GM18498 (cell line): ENCODE data around the gene TMEM169.

Source experiments
- ATAC-seq: cut with Tn5 transposase; IDR thresholded peaks from one replicate; pipeline ENCODE4 v1.9.1; 2021; ENCODE audit warnings: mild to moderate bottlenecking, moderate library complexity; ENCODE audit not compliant: unreplicated experiment

Gene TMEM169

DNA sequence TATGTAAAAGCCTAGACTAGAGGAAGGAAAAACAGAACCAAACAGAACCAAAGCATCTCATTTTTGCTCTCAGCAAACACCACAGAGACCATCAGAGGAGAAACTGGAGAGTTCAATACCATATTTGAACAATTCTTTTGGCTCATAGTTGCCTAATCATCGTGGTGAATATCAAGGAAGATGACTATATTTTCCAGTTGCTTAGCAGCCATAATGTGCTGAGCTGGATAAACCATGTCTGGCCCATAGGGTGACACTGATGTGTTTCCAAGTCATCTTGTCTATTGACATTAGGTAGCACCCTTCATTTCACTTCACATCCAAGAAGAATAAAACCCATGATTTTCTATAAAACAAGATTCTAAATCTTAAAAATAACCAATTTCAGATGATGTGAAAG lies 21.5 kb downstream of the TMEM169 start:
- no peak for ATAC-seq

DNA sequence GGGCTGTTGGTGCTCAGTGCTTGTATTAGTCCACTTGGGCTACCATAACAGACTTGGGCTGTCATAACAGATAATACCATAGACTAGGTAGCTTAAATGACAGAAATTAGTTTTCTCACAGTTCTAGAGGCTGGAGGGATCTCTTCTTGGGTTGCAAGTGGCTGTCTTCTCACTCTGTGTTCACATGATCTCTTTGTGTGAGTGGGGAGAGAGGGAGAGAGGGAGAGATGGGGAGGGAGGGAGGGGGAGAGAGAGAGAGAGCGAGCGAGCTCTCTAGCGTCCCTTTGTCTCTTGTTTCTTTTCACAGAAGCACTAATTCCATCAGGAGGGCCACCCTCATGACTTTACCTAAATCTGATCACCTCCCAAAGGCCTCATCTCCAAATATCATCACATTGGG lies 23.0 kb downstream of the TMEM169 start:
- ATAC-seq: no peak

DNA sequence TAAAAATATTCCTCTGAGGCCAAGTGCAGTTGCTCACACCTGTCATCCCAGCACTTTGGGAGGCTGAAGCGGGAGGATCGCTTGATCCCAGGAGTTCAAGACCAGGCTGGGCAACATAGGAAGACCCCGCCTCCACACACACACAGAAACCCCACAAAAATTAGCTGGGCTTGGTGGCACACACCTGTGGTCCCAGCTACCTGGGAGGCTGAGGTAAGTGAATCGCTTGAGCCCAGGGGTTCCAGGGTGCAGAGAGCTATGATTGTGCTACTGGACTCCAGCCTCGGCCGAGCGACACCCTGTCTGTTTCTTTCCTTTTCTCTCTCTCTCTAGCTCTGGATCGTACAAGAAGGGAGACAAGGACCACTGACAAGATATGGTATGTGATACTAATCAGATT lies 25.6 kb downstream of the TMEM169 start:
- no peak for ATAC-seq

- no peak for ATAC-seq
Observed at GRCh38 chr2:216107760-216108159, 26.0 kb downstream of the TMEM169 start.

DNA sequence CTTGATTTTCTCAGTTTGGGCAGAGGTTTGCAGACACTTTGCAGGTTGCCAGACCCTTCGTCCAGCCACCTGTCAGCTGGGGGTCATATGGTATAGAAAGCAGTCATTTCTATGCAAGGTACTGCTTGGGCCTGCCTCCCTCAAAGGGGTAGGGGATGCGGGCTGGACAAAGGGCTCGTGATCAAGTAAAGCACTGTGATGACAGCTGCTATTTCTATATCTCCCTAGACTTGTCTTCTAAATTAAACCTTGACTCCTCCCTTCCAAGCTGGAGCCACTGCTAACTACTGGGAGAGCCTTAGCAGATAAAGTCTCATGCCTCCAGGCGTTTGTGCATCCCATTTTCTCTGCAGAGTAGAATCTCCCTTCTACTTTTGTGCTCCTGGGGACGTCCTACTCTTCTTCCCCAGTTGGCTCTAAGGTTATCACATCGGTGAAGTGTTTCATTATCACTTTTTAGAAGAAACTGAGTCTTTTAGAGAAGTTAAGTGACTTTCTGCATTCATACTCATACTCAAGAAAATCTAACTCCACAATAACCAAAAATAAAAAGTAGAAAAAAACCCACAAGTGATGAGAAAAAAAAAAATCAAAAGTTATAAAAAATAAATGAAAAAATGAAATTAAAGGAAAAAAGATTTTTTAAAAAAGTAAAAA lies 26.7 kb downstream of the TMEM169 start:
- ATAC-seq: no peak

DNA sequence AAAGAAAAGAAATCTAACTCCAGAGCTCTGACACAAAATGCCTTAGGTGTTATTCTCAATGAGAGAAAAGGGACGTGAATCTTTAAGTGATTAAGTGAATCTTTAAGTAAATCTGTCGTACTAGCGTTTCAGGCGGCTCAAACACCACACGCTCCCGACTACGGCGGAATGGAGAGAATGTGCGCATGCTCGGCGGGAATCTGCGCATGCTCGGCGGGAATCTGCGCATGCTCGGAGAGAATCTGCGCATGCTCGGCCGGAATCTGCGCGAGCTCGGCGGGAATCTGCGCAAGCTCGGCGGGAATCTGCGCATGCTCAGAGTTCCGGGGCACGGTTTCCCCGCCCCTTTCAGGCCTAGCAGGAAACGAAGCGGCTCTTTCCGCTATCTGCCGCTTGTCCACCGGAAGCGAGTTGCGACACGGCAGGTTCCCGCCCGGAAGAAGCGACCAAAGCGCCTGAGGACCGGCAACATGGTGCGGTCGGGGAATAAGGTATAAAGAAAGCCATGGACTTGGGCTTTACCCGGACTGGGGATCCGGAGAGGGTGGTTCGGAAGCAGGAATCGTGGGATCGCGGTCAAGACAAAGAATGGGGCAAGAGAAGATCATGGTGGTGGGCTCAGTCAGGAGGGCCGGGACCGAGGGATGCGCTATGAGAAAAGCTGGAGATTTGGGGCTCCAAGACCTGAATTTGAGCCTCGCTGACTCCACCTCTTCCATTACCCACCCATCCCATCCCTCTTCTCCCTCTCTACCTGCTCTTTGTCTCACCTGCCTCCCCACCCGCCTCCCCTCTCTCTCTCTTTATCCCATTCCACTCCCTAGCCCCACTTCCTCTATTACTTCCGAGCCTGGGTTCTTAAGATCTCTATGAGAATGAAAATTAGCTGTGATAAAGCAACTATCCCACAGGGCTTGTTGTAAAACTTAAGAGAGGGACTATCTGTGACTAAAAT lies 27.5 kb downstream of the TMEM169 start, which contains the start of gene XRCC5:
TSS of gene XRCC5 (plus strand) at position 382 of the 955 bp plus-strand sequence. CDS start at position 471, 89 bp downstream.
- ATAC-seq: peak; percentile 57

DNA sequence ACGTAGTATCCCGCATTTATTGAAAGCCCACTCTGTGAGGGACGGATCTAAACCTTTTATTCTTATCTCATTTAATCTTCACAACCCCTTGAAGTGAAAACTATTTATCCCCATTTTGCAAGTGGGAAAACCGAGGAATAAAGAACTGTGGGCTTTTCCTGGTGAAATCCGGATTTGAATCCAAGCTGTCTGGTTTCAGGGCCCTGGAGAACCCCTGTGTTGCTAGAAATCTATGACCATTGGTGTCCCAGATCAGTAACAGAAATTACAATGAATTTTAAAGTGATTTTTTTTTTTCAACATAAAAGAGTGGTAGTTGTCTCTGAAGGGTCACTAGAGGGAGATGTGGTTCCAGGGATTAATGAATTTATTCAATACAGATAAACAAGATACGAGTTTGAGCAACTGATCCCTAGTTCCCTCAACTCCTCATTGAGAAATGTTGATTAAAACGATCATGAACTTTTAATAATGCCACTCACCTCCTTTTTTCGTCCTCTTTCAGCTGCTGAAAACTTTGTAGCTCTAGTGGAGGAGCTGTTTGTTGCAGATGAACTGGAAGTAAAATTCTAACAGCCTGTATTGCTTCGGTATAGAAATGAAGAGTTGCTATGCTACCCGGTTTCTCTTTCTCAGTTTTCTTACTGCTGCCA lies 28.4 kb downstream of the TMEM169 start:
- no peak for ATAC-seq

GRCh38 chr2:216110620-216111019 lies 28.9 kb downstream of the TMEM169 start:
- no peak for ATAC-seq

- ATAC-seq: no peak
Observed at GRCh38 chr2:216111122-216111521, 29.4 kb downstream of the TMEM169 start.

- ATAC-seq: no peak
Observed at GRCh38 chr2:216112926-216113325, 31.2 kb downstream of the TMEM169 start.

- peak; percentile 70 for ATAC-seq
Observed at GRCh38 chr2:216113572-216113971, 31.9 kb downstream of the TMEM169 start.

- no peak for ATAC-seq
Observed at GRCh38 chr2:216114382-216114713, 32.6 kb downstream of the TMEM169 start.

DNA sequence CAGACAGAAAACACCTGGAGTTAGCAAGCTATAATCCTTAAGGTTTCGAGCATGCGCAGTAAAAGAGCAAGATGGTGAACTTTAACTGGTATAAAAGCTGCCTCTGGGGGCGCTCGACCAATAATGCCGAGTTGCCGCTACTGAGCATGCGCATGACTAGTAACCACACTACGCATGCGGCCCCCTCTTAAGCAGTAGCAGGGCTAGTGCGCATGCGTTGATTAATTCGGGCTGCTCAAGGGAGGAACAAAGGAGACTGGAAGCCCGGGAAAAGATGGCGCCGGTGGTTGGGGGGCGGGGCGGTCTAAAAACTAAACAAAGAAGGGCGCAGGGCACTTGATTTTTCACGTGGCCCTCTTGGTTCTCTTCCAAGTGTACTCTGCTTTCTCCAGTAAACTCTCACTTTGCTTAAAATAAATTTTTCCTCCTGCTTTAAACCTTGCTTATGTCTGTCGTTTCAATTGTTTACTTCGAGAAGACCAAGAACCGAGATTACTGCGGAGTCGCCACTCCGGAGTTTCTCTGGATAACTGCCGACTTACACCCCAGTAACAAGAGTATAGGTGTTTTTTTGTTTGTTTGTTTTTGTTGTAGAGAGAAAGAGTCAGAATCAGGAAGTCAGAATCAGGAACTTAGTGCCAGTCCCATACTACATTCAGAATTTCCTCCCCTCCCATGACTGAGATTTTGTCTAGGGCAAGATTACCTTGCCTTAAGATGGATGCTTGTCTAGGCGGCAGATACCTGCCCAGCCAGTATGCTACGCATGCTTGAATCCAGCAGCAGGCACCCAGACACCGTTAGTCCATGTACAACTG lies 33.2 kb downstream of the TMEM169 start:
- ATAC-seq: peak; percentile 51

DNA sequence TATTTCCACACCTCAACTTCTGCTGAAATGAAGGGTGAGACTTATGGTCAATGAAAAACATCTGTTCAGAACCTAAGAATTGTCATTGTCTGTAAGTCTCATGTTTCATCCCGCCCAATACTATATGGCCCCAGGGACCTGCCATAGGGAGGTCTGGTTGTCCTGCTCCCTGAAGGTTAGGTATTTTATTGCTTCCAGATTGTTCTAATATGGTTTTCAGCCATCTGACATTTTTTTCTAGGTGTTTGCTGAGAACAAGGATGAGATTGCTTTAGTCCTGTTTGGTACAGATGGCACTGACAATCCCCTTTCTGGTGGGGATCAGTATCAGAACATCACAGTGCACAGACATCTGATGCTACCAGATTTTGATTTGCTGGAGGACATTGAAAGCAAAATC lies 34.7 kb downstream of the TMEM169 start:
- no peak for ATAC-seq

- no peak for ATAC-seq
Observed at GRCh38 chr2:216117561-216118340, 36.0 kb downstream of the TMEM169 start.

GRCh38 chr2:216118474-216118873 lies 36.8 kb downstream of the TMEM169 start:
- no peak for ATAC-seq

DNA sequence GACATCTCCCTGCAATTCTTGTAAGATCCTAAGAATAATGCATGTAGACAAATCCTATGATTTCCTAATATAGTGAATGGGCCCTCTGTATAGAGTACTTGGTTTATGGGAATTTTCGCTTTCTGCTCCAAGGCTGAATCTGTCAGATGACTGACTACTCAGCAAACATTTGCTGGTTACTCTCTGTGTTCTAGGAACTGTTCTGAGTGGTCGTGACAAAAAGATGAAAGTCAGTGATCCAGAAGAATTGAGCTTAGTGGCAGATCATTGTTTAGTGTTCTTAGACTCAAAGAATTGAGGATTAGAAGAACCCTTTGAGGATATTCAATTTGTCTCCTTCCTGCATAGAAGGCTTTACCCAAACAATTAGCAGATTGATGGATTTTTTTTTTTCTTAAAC lies 37.4 kb downstream of the TMEM169 start:
- ATAC-seq: no peak

DNA sequence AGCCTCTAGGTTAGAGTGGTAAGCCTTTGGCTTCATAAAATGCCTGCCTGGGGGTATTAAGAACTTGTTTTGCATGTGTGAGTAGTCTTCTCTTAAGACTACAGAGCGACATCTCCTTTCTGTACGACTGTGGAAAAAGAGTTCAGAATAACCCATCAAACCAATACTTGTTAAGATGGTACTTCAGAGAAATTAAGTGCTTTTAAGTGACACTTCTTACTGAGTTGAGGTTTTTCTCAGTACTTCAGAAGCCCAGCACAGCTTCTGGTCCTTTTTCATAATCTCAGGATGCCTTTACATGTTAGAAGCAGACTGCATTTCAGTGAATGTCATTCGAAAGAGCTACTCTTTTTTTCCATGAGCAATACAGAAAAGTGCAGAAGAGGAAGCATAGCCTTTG lies 38.3 kb downstream of the TMEM169 start:
- ATAC-seq: no peak

DNA sequence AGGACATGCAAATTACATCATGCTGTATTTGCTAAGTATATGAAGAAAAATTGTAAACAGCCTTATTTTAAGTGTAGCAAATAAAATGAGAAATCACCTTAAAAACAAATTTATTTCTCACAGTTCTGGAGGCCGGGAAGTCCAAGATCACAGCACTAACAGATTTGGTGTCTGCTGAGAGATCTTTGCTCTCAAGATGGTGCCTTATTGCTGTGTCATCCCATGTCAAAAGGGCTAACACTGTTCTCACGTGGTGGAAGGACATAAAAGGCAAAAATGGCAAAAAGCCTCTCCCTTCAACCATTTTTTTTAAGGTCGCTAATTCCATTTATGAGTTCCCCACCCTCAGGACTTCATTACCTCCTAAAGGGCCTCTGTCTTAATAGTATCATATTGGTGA lies 39.5 kb downstream of the TMEM169 start:
- ATAC-seq: no peak

DNA sequence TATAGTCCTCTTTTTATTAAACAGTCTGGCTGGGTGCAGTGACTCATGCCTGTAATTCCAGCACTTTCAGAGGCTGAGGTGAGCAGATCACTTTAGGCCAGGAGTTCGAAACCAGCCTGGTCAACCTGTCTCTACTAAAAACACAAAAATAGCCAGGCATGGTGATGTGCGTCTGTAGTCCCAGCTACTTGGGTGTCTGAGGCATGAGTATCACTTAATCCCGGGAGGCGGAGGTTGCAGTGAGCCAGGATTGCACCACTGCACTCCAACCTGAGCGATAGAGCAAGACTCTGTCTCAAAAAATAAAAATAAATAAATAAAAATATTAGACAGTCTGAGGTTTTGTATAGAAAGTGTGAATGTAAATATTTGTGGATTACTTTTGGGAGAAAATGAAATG lies 45.2 kb downstream of the TMEM169 start:
- ATAC-seq: no peak
